ENCODE results near the gene ABI3.
A peak's percentile ranks its signal among the peaks of the same experiment; 100 is the strongest.

The ABI3 gene

GRCh38 chr17:49226771-49227435 lies 16.4 kb downstream of the ABI3 start:
- DNase-seq = no peak

GRCh38 chr17:49227436-49228261 lies 17.1 kb downstream of the ABI3 start:
- DNase-seq = peak; percentile 56 to 70

- DNase-seq = no peak
These were observed 18.7 kb downstream of the ABI3 start for GRCh38 chr17:49229076-49229804.

- DNase-seq = no peak
These were observed 19.5 kb downstream of the ABI3 start for GRCh38 chr17:49229805-49230600.

- DNase-seq = peak; percentile 63 to 83
These were observed 20.4 kb downstream of the ABI3 start, which contains the start of gene PHOSPHO1 for GRCh38 chr17:49230636-49231562. Gene PHOSPHO1, minus strand, starts transcription at chr17:49230787. Its CDS starts 4,096 bp downstream, at chr17:49226691.

GRCh38 chr17:49231563-49231894 lies 21.0 kb downstream of the ABI3 start:
- DNase-seq = no peak

GRCh38 chr17:49234509-49235080 lies 24.1 kb downstream of the ABI3 start:
- no peak for DNase-seq

GRCh38 chr17:49235896-49236295 lies 25.4 kb downstream of the ABI3 start:
- no peak for DNase-seq

GRCh38 chr17:49239963-49240362 lies 29.5 kb downstream of the ABI3 start:
- no peak for DNase-seq

- DNase-seq = no peak
These were observed 30.1 kb downstream of the ABI3 start for GRCh38 chr17:49240619-49241018.

GRCh38 chr17:49241040-49241439 lies 30.5 kb downstream of the ABI3 start:
- DNase-seq = no peak

GRCh38 chr17:49241692-49242397 lies 31.3 kb downstream of the ABI3 start:
- DNase-seq = no peak

- no peak for DNase-seq
These were observed 32.3 kb downstream of the ABI3 start for GRCh38 chr17:49242813-49243212.

GRCh38 chr17:49244839-49245238 lies 34.3 kb downstream of the ABI3 start:
- no peak for DNase-seq

- no peak for DNase-seq
These were observed 37.4 kb downstream of the ABI3 start for GRCh38 chr17:49247944-49248343.

GRCh38 chr17:49249292-49249794 lies 38.8 kb downstream of the ABI3 start:
- no peak for DNase-seq

GRCh38 chr17:49249890-49250522 lies 39.5 kb downstream of the ABI3 start:
- DNase-seq = no peak

- no peak for DNase-seq
These were observed 41.7 kb downstream of the ABI3 start for GRCh38 chr17:49252148-49252695.

GRCh38 chr17:49254066-49254465 lies 43.6 kb downstream of the ABI3 start:
- DNase-seq = no peak

GRCh38 chr17:49255125-49255524 lies 44.6 kb downstream of the ABI3 start:
- DNase-seq = no peak
